Measurements from ENCODE around the gene CLEC11A. TPM values are rescaled to one million over a fixed set of nuclear protein-coding genes. Genes with fewer than 3 reads are reported as not detected.

CLEC11A gene
- total and polyA plus RNA-seq, 9 of the 15 experiments (the other 6 are each of a cell fraction or from before 2014, with no cell fraction given) = 0.39 to 43.9 (median 3.4) TPM

DNA sequence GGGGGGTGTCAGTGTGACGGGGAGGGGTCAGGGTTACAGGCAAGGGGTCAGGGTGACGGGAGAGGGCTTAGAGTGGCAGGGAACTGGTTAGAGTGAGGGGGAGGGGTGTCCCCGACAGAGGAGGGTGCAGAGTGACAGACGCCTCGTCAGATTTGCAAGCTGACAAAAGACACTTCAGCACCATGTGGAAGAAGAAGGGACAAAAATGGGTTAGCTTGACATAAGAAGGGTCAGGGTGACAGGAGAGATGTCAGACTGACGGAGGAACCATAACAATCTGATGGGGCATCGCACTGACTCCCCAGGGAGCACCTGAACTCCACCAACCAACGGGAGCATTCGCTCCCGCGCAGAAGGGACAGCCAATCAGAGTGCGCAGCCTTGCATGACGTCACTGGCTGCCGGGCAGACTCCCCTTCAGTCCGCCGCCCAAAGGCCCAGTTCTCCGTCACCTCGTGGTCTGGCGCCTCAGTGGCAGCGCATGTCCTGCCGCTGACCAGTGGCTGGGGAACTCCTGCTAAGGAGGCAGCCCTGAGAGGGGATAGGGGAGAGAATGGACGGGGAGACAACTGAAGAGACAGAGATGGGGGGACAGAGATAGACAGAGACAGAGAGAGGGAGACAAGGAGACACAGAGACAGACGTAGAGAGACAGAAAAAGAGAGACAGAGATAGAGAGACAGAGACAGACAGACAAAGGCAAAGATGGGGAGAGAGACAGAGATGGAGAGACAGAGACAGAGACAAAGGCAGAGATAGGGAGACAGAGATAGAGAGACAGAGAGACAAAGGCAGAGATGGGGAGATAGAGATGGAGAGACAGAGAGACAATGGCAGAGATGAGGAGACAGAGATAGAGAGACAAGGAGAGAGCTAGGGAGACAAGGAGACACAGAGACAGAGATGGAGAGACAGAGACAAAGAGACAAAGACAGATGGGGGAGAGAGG lies 43.7 kb upstream of the CLEC11A start (continued):
- TF ChIP-seq MYC (IDR thresholded peaks at IDR 0.05; ENCODE audit: low read depth, low read length) = no peak; the same call in 1 of the 2 replicates
- peak; percentile 69; the same call in 1 of the 2 replicates for TF ChIP-seq MYC (CRISPR knock-in tag; IDR thresholded peaks at IDR 0.05; ENCODE audit: borderline replicate concordance, low read depth)
- peak; percentile 99 for TF ChIP-seq L3MBTL2 (IDR thresholded peaks at IDR 0.05)
- peak; percentile 97 for TF ChIP-seq RB1 (IDR thresholded peaks at IDR 0.05; ENCODE audit: low read depth)
- no peak for TF ChIP-seq ZNF408 (CRISPR knock-in tag; IDR thresholded peaks at IDR 0.05; ENCODE audit: low read depth)
- no peak for TF ChIP-seq SOX6 (IDR thresholded peaks at IDR 0.05)
- no peak for TF ChIP-seq TBP (optimal IDR thresholded peaks at IDR 0.05; ENCODE audit: low read depth, low read length)
- no peak for TF ChIP-seq ZNF445 (CRISPR knock-in tag; IDR thresholded peaks at IDR 0.05; ENCODE audit: low read depth)
- no peak for TF ChIP-seq CCAR2 (IDR thresholded peaks at IDR 0.05; ENCODE audit: low read depth, low read length)
- 0 out of 2 replicates have a peak, but pooled peaks have one; percentile 16 for TF ChIP-seq HCFC1 (IDR thresholded peaks at IDR 0.05; ENCODE audit: low read depth, low read length)
- TF ChIP-seq JUN (IDR thresholded peaks at IDR 0.05; ENCODE audit: borderline replicate concordance, low read depth, low read length) = peak; percentile 81; the same call in 1 of the 2 replicates
- peak; percentile 74; the same call in 1 of the 2 replicates for TF ChIP-seq JUN (CRISPR knock-in tag; IDR thresholded peaks at IDR 0.05; ENCODE audit: borderline replicate concordance)
- TF ChIP-seq, protein P1, sequence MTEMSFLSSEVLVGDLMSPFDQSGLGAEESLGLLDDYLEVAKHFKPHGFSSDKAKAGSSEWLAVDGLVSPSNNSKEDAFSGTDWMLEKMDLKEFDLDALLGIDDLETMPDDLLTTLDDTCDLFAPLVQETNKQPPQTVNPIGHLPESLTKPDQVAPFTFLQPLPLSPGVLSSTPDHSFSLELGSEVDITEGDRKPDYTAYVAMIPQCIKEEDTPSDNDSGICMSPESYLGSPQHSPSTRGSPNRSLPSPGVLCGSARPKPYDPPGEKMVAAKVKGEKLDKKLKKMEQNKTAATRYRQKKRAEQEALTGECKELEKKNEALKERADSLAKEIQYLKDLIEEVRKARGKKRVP (CRISPR knock-in tag; IDR thresholded peaks at IDR 0.05) = no peak
- no peak for TF ChIP-seq MXI1 (IDR thresholded peaks at IDR 0.05; ENCODE audit: low read depth, low read length)
- TF ChIP-seq ZNF133 (CRISPR knock-in tag; IDR thresholded peaks at IDR 0.05) = no peak
- TF ChIP-seq, protein P2, sequence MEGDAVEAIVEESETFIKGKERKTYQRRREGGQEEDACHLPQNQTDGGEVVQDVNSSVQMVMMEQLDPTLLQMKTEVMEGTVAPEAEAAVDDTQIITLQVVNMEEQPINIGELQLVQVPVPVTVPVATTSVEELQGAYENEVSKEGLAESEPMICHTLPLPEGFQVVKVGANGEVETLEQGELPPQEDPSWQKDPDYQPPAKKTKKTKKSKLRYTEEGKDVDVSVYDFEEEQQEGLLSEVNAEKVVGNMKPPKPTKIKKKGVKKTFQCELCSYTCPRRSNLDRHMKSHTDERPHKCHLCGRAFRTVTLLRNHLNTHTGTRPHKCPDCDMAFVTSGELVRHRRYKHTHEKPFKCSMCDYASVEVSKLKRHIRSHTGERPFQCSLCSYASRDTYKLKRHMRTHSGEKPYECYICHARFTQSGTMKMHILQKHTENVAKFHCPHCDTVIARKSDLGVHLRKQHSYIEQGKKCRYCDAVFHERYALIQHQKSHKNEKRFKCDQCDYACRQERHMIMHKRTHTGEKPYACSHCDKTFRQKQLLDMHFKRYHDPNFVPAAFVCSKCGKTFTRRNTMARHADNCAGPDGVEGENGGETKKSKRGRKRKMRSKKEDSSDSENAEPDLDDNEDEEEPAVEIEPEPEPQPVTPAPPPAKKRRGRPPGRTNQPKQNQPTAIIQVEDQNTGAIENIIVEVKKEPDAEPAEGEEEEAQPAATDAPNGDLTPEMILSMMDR (IDR thresholded peaks at IDR 0.05 in 2 of 3, conservative IDR thresholded peaks at IDR 0.05 in 1 of 3; ENCODE audit: insufficient read depth in 2 of 3, low read depth in 1 of 3, low read length in 3 of 3) = no peak
- TF ChIP-seq TFAM (CRISPR knock-in tag; conservative IDR thresholded peaks at IDR 0.05) = no peak
- no peak for TF ChIP-seq ZNF311 (CRISPR knock-in tag; IDR thresholded peaks at IDR 0.05)
- TF ChIP-seq KHSRP (IDR thresholded peaks at IDR 0.05) = peak; percentile 90
- TF ChIP-seq, protein P3, sequence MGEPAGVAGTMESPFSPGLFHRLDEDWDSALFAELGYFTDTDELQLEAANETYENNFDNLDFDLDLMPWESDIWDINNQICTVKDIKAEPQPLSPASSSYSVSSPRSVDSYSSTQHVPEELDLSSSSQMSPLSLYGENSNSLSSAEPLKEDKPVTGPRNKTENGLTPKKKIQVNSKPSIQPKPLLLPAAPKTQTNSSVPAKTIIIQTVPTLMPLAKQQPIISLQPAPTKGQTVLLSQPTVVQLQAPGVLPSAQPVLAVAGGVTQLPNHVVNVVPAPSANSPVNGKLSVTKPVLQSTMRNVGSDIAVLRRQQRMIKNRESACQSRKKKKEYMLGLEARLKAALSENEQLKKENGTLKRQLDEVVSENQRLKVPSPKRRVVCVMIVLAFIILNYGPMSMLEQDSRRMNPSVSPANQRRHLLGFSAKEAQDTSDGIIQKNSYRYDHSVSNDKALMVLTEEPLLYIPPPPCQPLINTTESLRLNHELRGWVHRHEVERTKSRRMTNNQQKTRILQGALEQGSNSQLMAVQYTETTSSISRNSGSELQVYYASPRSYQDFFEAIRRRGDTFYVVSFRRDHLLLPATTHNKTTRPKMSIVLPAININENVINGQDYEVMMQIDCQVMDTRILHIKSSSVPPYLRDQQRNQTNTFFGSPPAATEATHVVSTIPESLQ (CRISPR knock-in tag; IDR thresholded peaks at IDR 0.05) = no peak
- TF ChIP-seq ZZZ3 (IDR thresholded peaks at IDR 0.05) = 0 out of 2 replicates have a peak, but pooled peaks have one; percentile 47
